Measurements from ENCODE around the gene WDFY4. TPM values are rescaled to one million over a fixed set of nuclear protein-coding genes. Genes with fewer than 3 reads are reported as not detected.

The WDFY4 gene
- total and polyA plus RNA-seq, 2 of the 4 experiments (the other 2 are of a cell fraction), result not detected

DNA sequence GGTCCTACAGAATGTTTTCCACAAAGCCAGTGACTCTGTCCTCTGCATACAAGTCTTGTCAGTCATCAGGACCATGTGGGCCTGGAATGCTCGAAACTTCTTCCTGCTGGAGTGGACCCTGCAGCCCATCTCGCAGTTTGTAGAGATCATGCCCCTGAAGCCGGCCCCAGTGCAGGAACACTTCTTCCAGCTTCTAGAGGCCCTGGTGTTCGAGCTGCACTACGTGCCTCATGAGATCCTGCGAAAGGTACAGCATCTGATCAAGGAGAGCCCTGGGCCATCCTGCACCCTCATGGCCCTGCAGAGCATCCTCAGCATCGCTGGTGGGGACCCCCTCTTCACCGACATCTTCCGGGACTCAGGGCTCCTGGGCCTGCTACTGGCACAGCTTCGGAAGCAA, 46.5 kb downstream of the WDFY4 start:
- Histone ChIP-seq H4K91ac (ENCODE audit: insufficient read depth, low read depth, low read length) (no peak overlapping the region), H3K18ac (ENCODE audit: low read depth, low read length) (no peak overlapping the region), H3K27me3 (ENCODE audit: control insufficient read depth, insufficient read depth, low read length) (peaks cover 7% of the 10 kb centered on the region), H2AK9ac (replicated peaks; ENCODE audit: low read depth, low read length, poor library complexity) (no peak overlapping the region), H3K23ac (ENCODE audit: low read depth, low read length) (no peak overlapping the region), H2BK15ac (ENCODE audit: low read depth, low read length) (no peak overlapping the region), H2BK20ac (ENCODE audit: low read depth, low read length) (no peak overlapping the region), H2BK120ac (ENCODE audit: low read depth, low read length) (no peak overlapping the region), H4K5ac (ENCODE audit: low read depth, low read length) (no peak overlapping the region), H3K4ac (ENCODE audit: low read depth, low read length) (no peak overlapping the region), H2AK5ac (ENCODE audit: low read depth, low read length) (no peak overlapping the region), H4K20me1 (ENCODE audit: insufficient read depth, low read length) (no peaks in the 10 kb centered on the region), H3K4me1 (ENCODE audit: control insufficient read depth, insufficient read depth, low read length) (no peaks in the 10 kb centered on the region), H3K56ac (ENCODE audit: extremely low read depth, insufficient read depth, low read length) (no peak overlapping the region), H3K9me1 (ENCODE audit: insufficient read depth, low read length) (no peaks in the 10 kb centered on the region), H4K8ac (ENCODE audit: low read depth in 2 of 2, low read length in 2 of 2) (no peak overlapping the region), H3K4me2 (ENCODE audit: low read depth, low read length) (no peak overlapping the region), H3K36me3 (ENCODE audit: control insufficient read depth, insufficient read depth, low read length) (no peaks in the 10 kb centered on the region), H3K4me3 (ENCODE audit: insufficient read depth, low read depth, low read length) (no peak overlapping the region), H3K14ac (replicated peaks; ENCODE audit: low read depth, low read length) (no peak overlapping the region), H3K27ac (ENCODE audit: insufficient read depth, low read length) (no peak overlapping the region), H3K9me3 (ENCODE audit: control insufficient read depth, insufficient read depth, low read length) (no peaks in the 10 kb centered on the region), H2BK5ac (ENCODE audit: low read depth, low read length, poor library complexity, severe bottlenecking) (no peak overlapping the region), H2AFZ (replicated peaks; ENCODE audit: low read length, poor library complexity) (no peak overlapping the region), H3K79me1 (ENCODE audit: low read depth in 1 of 2, low read length in 2 of 2) (no peaks in the 10 kb centered on the region), H3K9ac (ENCODE audit: low read depth, low read length) (no peak overlapping the region)
- 75% methylated on average over 5 of the region's 10 CpGs; no CpG with 5 or more reads in 1 of the 2 experiments for WGBS, 2 experiments (ENCODE audit: extremely low coverage in 2 of 2, insufficient read length in 1 of 2)
- TF ChIP-seq FOS (IDR thresholded peaks at IDR 0.05; ENCODE audit: low read depth, low read length), result no peak
- TF ChIP-seq, protein P1, sequence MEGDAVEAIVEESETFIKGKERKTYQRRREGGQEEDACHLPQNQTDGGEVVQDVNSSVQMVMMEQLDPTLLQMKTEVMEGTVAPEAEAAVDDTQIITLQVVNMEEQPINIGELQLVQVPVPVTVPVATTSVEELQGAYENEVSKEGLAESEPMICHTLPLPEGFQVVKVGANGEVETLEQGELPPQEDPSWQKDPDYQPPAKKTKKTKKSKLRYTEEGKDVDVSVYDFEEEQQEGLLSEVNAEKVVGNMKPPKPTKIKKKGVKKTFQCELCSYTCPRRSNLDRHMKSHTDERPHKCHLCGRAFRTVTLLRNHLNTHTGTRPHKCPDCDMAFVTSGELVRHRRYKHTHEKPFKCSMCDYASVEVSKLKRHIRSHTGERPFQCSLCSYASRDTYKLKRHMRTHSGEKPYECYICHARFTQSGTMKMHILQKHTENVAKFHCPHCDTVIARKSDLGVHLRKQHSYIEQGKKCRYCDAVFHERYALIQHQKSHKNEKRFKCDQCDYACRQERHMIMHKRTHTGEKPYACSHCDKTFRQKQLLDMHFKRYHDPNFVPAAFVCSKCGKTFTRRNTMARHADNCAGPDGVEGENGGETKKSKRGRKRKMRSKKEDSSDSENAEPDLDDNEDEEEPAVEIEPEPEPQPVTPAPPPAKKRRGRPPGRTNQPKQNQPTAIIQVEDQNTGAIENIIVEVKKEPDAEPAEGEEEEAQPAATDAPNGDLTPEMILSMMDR (conservative IDR thresholded peaks at IDR 0.05; ENCODE audit: low read depth, low read length), result no peak
- TF ChIP-seq, protein P2, sequence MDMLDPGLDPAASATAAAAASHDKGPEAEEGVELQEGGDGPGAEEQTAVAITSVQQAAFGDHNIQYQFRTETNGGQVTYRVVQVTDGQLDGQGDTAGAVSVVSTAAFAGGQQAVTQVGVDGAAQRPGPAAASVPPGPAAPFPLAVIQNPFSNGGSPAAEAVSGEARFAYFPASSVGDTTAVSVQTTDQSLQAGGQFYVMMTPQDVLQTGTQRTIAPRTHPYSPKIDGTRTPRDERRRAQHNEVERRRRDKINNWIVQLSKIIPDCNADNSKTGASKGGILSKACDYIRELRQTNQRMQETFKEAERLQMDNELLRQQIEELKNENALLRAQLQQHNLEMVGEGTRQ (IDR thresholded peaks at IDR 0.05; ENCODE audit: low read depth, low read length), result no peak
- TF ChIP-seq POLR2A (IDR thresholded peaks at IDR 0.05; ENCODE audit: low read depth, low read length), result no peak
- no peak for TF ChIP-seq MXI1 (IDR thresholded peaks at IDR 0.05; ENCODE audit: borderline replicate concordance, low read depth, low read length)
- TF ChIP-seq MAZ (IDR thresholded peaks at IDR 0.05; ENCODE audit: borderline replicate concordance, low read depth, low read length), result no peak
- no peak for TF ChIP-seq SMC3 (IDR thresholded peaks at IDR 0.05; ENCODE audit: low read depth, low read length)
- TF ChIP-seq RFX5 (IDR thresholded peaks at IDR 0.05; ENCODE audit: low read depth, low read length), result no peak
- TF ChIP-seq, protein P3, sequence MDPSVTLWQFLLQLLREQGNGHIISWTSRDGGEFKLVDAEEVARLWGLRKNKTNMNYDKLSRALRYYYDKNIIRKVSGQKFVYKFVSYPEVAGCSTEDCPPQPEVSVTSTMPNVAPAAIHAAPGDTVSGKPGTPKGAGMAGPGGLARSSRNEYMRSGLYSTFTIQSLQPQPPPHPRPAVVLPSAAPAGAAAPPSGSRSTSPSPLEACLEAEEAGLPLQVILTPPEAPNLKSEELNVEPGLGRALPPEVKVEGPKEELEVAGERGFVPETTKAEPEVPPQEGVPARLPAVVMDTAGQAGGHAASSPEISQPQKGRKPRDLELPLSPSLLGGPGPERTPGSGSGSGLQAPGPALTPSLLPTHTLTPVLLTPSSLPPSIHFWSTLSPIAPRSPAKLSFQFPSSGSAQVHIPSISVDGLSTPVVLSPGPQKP (IDR thresholded peaks at IDR 0.05; ENCODE audit: borderline replicate concordance, low read depth, low read length), result no peak
- TF ChIP-seq CHD1 (IDR thresholded peaks at IDR 0.05; ENCODE audit: low read depth, low read length), result no peak
- no peak for TF ChIP-seq RCOR1 (IDR thresholded peaks at IDR 0.05; ENCODE audit: insufficient replicate concordance, low read length)
- TF ChIP-seq RAD21 (IDR thresholded peaks at IDR 0.05; ENCODE audit: low read length), result no peak
- dilution Hi-C loops (cut with HindIII; ENCODE audit: low sequenced_read_pairs, unreplicated experiment), result no loop called here
- ATAC-seq (ENCODE audit: low read depth) (no peak), DNase-seq (no peak)
- no TSS peak for BruUV-seq (replicated peaks)
- ChIA-PET POLR2A (ENCODE audit: unreplicated experiment) (no interaction called here), CTCF (no interaction called here)
- in situ Hi-C loops (cut with MboI; ENCODE audit: low sequenced_read_pairs), result no loop called here
- intact Hi-C loops (cut with micrococcal nuclease), result no loop called here

Data from IMR-90 (cell line).